ENCODE measurements around the gene ISM1.

DNA sequence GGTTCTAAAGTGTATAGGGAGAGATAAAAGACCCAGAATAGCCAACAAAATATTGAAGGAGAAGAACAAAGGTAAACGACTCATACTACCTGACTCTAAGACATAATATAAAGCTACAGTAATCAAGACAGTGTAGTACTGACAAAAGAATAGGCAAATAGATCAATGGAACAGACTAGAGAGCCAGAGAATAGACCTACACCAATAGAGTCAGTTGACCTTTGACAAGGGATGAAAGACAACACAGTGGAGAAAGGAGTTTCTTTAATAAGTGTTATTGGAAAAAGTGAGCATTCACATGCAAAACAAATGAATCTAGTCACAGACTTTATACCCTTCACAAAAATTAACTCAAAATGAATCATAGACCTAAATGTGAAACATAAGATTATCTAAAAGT lies 96.4 kb downstream of the ISM1 start:
- TF ChIP-seq, protein P1, sequence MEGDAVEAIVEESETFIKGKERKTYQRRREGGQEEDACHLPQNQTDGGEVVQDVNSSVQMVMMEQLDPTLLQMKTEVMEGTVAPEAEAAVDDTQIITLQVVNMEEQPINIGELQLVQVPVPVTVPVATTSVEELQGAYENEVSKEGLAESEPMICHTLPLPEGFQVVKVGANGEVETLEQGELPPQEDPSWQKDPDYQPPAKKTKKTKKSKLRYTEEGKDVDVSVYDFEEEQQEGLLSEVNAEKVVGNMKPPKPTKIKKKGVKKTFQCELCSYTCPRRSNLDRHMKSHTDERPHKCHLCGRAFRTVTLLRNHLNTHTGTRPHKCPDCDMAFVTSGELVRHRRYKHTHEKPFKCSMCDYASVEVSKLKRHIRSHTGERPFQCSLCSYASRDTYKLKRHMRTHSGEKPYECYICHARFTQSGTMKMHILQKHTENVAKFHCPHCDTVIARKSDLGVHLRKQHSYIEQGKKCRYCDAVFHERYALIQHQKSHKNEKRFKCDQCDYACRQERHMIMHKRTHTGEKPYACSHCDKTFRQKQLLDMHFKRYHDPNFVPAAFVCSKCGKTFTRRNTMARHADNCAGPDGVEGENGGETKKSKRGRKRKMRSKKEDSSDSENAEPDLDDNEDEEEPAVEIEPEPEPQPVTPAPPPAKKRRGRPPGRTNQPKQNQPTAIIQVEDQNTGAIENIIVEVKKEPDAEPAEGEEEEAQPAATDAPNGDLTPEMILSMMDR (IDR thresholded peaks at IDR 0.05; ENCODE audit: insufficient read depth, low read depth, low read length): no peak
- no peak for TF ChIP-seq EZH2 (IDR thresholded peaks at IDR 0.05; ENCODE audit: insufficient read depth, low read length)
